ENCODE measurements around the gene BMP8B. TPM values are rescaled to one million over a fixed set of nuclear protein-coding genes. Genes with fewer than 3 reads are reported as not detected.
A peak's percentile ranks its signal among the peaks of the same experiment; 100 is the strongest.
"Not testable (repeated sequence)": the region's sequence is repeated elsewhere in the genome, so short reads cannot be mapped to it uniquely, and the experiment has no call there.

Gene BMP8B
- total RNA-seq, 3 donors from 2014 or later (not counting 1 experiment from before 2014, with no cell fraction given), result 2.8 to 4.3 (median 3.6) TPM

GRCh38 chr1:39789571-39790110 lies 976 bp upstream of the BMP8B start:
- 63% methylated on average over 14 of the region's 15 CpGs for WGBS (ENCODE audit: insufficient coverage)
- H3K4me3 Mint-ChIP-seq, result peak overlapping the region; percentile 87
- H3K36me3 ChIP-seq (ENCODE audit: control insufficient read depth, insufficient read depth, low read length), result no peaks in the 10 kb centered on the region
- DNase-seq (no peak), ATAC-seq (no peak)
- H3K4me1 Mint-ChIP-seq, result peaks cover 5 to 15% of the 10 kb centered on the region in 2 donors
- intact Hi-C loops (cut with micrococcal nuclease), result no loop called here
- peak overlapping the region; percentile 73 to 83 for H3K27ac Mint-ChIP-seq
- H3K27me3 Mint-ChIP-seq (ENCODE audit: low read depth in 2 of 2), result no peaks in the 10 kb centered on the region
- H3K27me3 ChIP-seq (ENCODE audit: control insufficient read depth, insufficient read depth, low read length), result no peaks in the 10 kb centered on the region
- no peak for TF ChIP-seq CTCF (IDR thresholded peaks at IDR 0.05)
- H3K27ac ChIP-seq (ENCODE audit: low read length), result peak overlapping the region; percentile 38
- no peaks in the 10 kb centered on the region for H3K9me3 ChIP-seq (ENCODE audit: control insufficient read depth, insufficient read depth, low read length)
- H3K4me3 ChIP-seq (ENCODE audit: low read length), result peak overlapping the region; percentile 38
- H3K9me3 Mint-ChIP-seq, result no peaks in the 10 kb centered on the region
- H3K36me3 Mint-ChIP-seq, result no peaks in the 10 kb centered on the region
- H3K4me1 ChIP-seq (ENCODE audit: control insufficient read depth, insufficient read depth, low read length), result peaks cover 14% of the 10 kb centered on the region

- Mint-ChIP-seq H3K27ac (no peak overlapping the region), H3K9me3 (no peaks in the 10 kb centered on the region), H3K4me1 (peaks cover 5 to 15% of the 10 kb centered on the region in 2 donors), H3K27me3 (ENCODE audit: low read depth in 2 of 2) (no peaks in the 10 kb centered on the region), H3K4me3 (no peak overlapping the region), H3K36me3 (no peaks in the 10 kb centered on the region)
- DNase-seq (peak in 1 of 2 donors; percentile 24), ATAC-seq (peak; percentile 38 to 43 (median 39))
- H3K4me1 ChIP-seq (ENCODE audit: control insufficient read depth, insufficient read depth, low read length), result peaks cover 14% of the 10 kb centered on the region
- 5% methylated on average over 51 of the region's 51 CpGs for WGBS (ENCODE audit: insufficient coverage)
- no peak for TF ChIP-seq CTCF (IDR thresholded peaks at IDR 0.05)
- intact Hi-C loops (cut with micrococcal nuclease), result no loop called here
- no peaks in the 10 kb centered on the region for H3K27me3 ChIP-seq (ENCODE audit: control insufficient read depth, insufficient read depth, low read length)
- H3K9me3 ChIP-seq (ENCODE audit: control insufficient read depth, insufficient read depth, low read length), result no peaks in the 10 kb centered on the region
- H3K27ac ChIP-seq (ENCODE audit: low read length), result no peak overlapping the region
- H3K4me3 ChIP-seq (ENCODE audit: low read length), result peak overlapping the region; percentile 45
- H3K36me3 ChIP-seq (ENCODE audit: control insufficient read depth, insufficient read depth, low read length), result no peaks in the 10 kb centered on the region
These were observed 273 bp downstream of the BMP8B start for GRCh38 chr1:39788426-39788757.

- peak in 2 of 3 donors; percentile 4 to 6 for ATAC-seq
- peaks cover 14% of the 10 kb centered on the region for H3K4me1 ChIP-seq (ENCODE audit: control insufficient read depth, insufficient read depth, low read length)
- H3K27me3 ChIP-seq (ENCODE audit: control insufficient read depth, insufficient read depth, low read length); H3K9me3 Mint-ChIP-seq; H3K36me3 ChIP-seq (ENCODE audit: control insufficient read depth, insufficient read depth, low read length); H3K27ac ChIP-seq (ENCODE audit: low read length); H3K4me3 ChIP-seq (ENCODE audit: low read length); DNase-seq; H3K27me3 Mint-ChIP-seq (ENCODE audit: low read depth in 2 of 2); intact Hi-C loops (cut with micrococcal nuclease); H3K9me3 ChIP-seq (ENCODE audit: control insufficient read depth, insufficient read depth, low read length); H3K36me3 Mint-ChIP-seq: not testable (repeated sequence)
- Mint-ChIP-seq H3K4me1 (peaks cover 5 to 15% of the 10 kb centered on the region in 2 donors), H3K27ac (peak overlapping the region in 1 of 2 donors; percentile 35), H3K4me3 (peak overlapping the region; percentile 68)
- WGBS (ENCODE audit: insufficient coverage), result 15% methylated on average over 54 of the region's 55 CpGs
These were observed 701 bp downstream of the BMP8B start for GRCh38 chr1:39787964-39788363.

GRCh38 chr1:39787468-39787867 lies 1.2 kb downstream of the BMP8B start:
- 87% methylated on average over 9 of the region's 11 CpGs for WGBS (ENCODE audit: insufficient coverage)
- intact Hi-C loops (cut with micrococcal nuclease), result no loop called here
- H3K27me3 Mint-ChIP-seq (ENCODE audit: low read depth in 2 of 2), result no peaks in the 10 kb centered on the region
- Histone ChIP-seq H3K4me3 (ENCODE audit: low read length) (no peak overlapping the region), H3K36me3 (ENCODE audit: control insufficient read depth, insufficient read depth, low read length) (no peaks in the 10 kb centered on the region), H3K27me3 (ENCODE audit: control insufficient read depth, insufficient read depth, low read length) (no peaks in the 10 kb centered on the region), H3K27ac (ENCODE audit: low read length) (no peak overlapping the region), H3K9me3 (ENCODE audit: control insufficient read depth, insufficient read depth, low read length) (no peaks in the 10 kb centered on the region), H3K4me1 (ENCODE audit: control insufficient read depth, insufficient read depth, low read length) (peaks cover 14% of the 10 kb centered on the region)
- ATAC-seq (no peak), DNase-seq (no peak)
- H3K4me3 Mint-ChIP-seq, result peak overlapping the region; percentile 71
- H3K9me3 Mint-ChIP-seq, result no peaks in the 10 kb centered on the region
- peak overlapping the region in 1 of 2 donors; percentile 35 for H3K27ac Mint-ChIP-seq
- H3K4me1 Mint-ChIP-seq, result peaks cover 5 to 15% of the 10 kb centered on the region in 2 donors
- H3K36me3 Mint-ChIP-seq, result no peaks in the 10 kb centered on the region
- TF ChIP-seq CTCF (IDR thresholded peaks at IDR 0.05), result no peak

- H3K9me3 Mint-ChIP-seq; H3K36me3 Mint-ChIP-seq; H3K9me3 ChIP-seq (ENCODE audit: control insufficient read depth, insufficient read depth, low read length); intact Hi-C loops (cut with micrococcal nuclease); H3K27me3 Mint-ChIP-seq (ENCODE audit: low read depth in 2 of 2); ATAC-seq; DNase-seq; H3K4me3 ChIP-seq (ENCODE audit: low read length); H3K36me3 ChIP-seq (ENCODE audit: control insufficient read depth, insufficient read depth, low read length); H3K27ac ChIP-seq (ENCODE audit: low read length); H3K27me3 ChIP-seq (ENCODE audit: control insufficient read depth, insufficient read depth, low read length): not testable (repeated sequence)
- peaks cover 14% of the 10 kb centered on the region for H3K4me1 ChIP-seq (ENCODE audit: control insufficient read depth, insufficient read depth, low read length)
- Mint-ChIP-seq H3K4me1 (peaks cover 5 to 15% of the 10 kb centered on the region in 2 donors), H3K27ac (peak overlapping the region in 1 of 2 donors; percentile 35), H3K4me3 (peak overlapping the region; percentile 71)
- 100% methylated on average over 2 of the region's 5 CpGs for WGBS (ENCODE audit: insufficient coverage)
These were observed 1.6 kb downstream of the BMP8B start for GRCh38 chr1:39787108-39787375.

- DNase-seq; intact Hi-C loops (cut with micrococcal nuclease); H3K9me3 Mint-ChIP-seq; H3K36me3 ChIP-seq (ENCODE audit: control insufficient read depth, insufficient read depth, low read length); ATAC-seq; H3K4me3 ChIP-seq (ENCODE audit: low read length); H3K27me3 ChIP-seq (ENCODE audit: control insufficient read depth, insufficient read depth, low read length); H3K9me3 ChIP-seq (ENCODE audit: control insufficient read depth, insufficient read depth, low read length); H3K36me3 Mint-ChIP-seq; H3K27ac ChIP-seq (ENCODE audit: low read length); H3K27me3 Mint-ChIP-seq (ENCODE audit: low read depth in 2 of 2): not testable (repeated sequence)
- 97% methylated on average over 8 of the region's 12 CpGs for WGBS (ENCODE audit: insufficient coverage)
- peaks cover 14% of the 10 kb centered on the region for H3K4me1 ChIP-seq (ENCODE audit: control insufficient read depth, insufficient read depth, low read length)
- Mint-ChIP-seq H3K27ac (peak overlapping the region in 1 of 2 donors; percentile 35), H3K4me1 (peaks cover 5 to 15% of the 10 kb centered on the region in 2 donors), H3K4me3 (peak overlapping the region; percentile 71)
These were observed 2.2 kb downstream of the BMP8B start for GRCh38 chr1:39786303-39787107.

Data from natural killer cell (primary cell).